Neural crest cell (in vitro differentiated cells): ENCODE results near the gene SNAP91. TPM values are rescaled to one million over a fixed set of nuclear protein-coding genes. Genes with fewer than 3 reads are reported as not detected.
"Not testable (repeated sequence)": the region's sequence is repeated elsewhere in the genome, so short reads cannot be mapped to it uniquely, and the experiment has no call there.

Source experiments
- DNase-seq: peaks from one replicate; pipeline ENCODE4 v3.0.0; 2021; ENCODE audit warnings: low read depth, mixed read lengths, low spot score
- H3K27ac Mint-ChIP-seq: one replicate; pipeline ENCODE4 v1.8.0; 2021; ENCODE audit warnings: mild to moderate bottlenecking, mixed read lengths; ENCODE audit not compliant: unreplicated experiment
- H3K27me3 Mint-ChIP-seq: 2 replicates; pipeline ENCODE4 v1.8.0; 2021; ENCODE audit warnings: low read depth, mild to moderate bottlenecking, mixed read lengths
- H3K36me3 Mint-ChIP-seq: 2 replicates; pipeline ENCODE4 v1.8.0; 2021; ENCODE audit warnings: low read depth, mild to moderate bottlenecking, mixed read lengths
- H3K4me1 Mint-ChIP-seq: 2 replicates; pipeline ENCODE4 v1.8.0; 2021; ENCODE audit warnings: mixed read lengths
- H3K4me3 Mint-ChIP-seq: one replicate; pipeline ENCODE4 v1.8.0; 2021; ENCODE audit warnings: mild to moderate bottlenecking, mixed read lengths
- H3K9me3 Mint-ChIP-seq: 2 replicates; pipeline ENCODE4 v1.8.0; 2021; ENCODE audit warnings: mixed read lengths
- total RNA-seq: library from RNA; stranded (reverse); gene quantifications from 2 replicates; pipeline ENCODE4 v1.2.1, GENCODE V29; 2021
- TF ChIP-seq, protein P1 (sequence below): fragments of 200-600 bp; sonication (generic); conservative IDR thresholded peaks from 2 replicates; pipeline ENCODE4 v1.5.0; 2021; ENCODE audit warnings: antibody characterized with exemption, mild to moderate bottlenecking

Gene SNAP91
- total RNA-seq, 1 donor from 2014 or later, result 8.7 TPM

DNA sequence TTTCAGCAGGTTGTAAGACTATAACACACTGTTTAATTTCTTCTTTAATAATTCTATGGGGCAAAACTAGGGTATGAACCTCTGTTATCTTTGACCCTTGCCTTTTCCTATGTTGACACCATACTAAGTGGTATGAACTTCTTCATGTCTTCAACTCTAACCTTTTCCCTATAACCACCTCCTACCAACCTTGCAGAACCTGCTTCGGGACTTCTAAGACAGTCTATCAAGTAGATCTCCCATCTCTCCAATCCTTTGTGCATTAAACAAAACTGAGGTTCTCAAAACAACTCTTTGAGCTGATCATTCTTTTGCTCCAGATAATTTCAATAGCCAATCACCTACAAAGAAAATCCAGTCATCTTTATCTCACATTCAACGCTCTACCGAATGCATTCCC lies 23.4 kb downstream of the SNAP91 start:
- no peak for DNase-seq
- TF ChIP-seq, protein P1, sequence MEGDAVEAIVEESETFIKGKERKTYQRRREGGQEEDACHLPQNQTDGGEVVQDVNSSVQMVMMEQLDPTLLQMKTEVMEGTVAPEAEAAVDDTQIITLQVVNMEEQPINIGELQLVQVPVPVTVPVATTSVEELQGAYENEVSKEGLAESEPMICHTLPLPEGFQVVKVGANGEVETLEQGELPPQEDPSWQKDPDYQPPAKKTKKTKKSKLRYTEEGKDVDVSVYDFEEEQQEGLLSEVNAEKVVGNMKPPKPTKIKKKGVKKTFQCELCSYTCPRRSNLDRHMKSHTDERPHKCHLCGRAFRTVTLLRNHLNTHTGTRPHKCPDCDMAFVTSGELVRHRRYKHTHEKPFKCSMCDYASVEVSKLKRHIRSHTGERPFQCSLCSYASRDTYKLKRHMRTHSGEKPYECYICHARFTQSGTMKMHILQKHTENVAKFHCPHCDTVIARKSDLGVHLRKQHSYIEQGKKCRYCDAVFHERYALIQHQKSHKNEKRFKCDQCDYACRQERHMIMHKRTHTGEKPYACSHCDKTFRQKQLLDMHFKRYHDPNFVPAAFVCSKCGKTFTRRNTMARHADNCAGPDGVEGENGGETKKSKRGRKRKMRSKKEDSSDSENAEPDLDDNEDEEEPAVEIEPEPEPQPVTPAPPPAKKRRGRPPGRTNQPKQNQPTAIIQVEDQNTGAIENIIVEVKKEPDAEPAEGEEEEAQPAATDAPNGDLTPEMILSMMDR, result no peak
- peaks cover 3% of the 10 kb centered on the region for H3K36me3 Mint-ChIP-seq
- H3K27ac Mint-ChIP-seq, result no peak overlapping the region
- no peak overlapping the region for H3K4me3 Mint-ChIP-seq
- H3K27me3 Mint-ChIP-seq, result no peaks in the 10 kb centered on the region
- H3K9me3 Mint-ChIP-seq, result no peaks in the 10 kb centered on the region
- H3K4me1 Mint-ChIP-seq, result no peaks in the 10 kb centered on the region

DNA sequence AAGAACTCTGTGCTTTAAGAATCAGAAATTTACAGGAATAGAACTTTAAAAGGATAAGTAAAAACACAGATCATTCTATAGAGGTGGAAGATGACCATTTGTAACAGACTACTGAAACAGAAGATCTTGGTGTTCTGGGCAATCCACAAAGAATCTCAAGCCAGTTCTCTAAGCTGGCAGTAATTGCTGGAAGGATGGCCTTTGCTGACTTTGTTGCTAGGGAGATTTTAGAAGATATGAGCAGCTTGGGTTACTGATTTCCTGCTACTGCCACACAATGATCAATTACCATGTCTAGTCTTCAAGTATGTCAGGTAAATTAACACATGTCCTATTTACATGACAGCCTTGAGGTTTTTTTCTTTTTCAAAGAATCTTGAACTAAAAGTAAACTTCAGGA lies 31.1 kb downstream of the SNAP91 start:
- no peak overlapping the region for H3K4me3 Mint-ChIP-seq
- H3K36me3 Mint-ChIP-seq, result no peaks in the 10 kb centered on the region
- H3K4me1 Mint-ChIP-seq, result peaks cover 5% of the 10 kb centered on the region
- DNase-seq, result no peak
- no peak overlapping the region for H3K27ac Mint-ChIP-seq
- no peaks in the 10 kb centered on the region for H3K9me3 Mint-ChIP-seq
- TF ChIP-seq, protein P1, result no peak
- H3K27me3 Mint-ChIP-seq, result peaks cover 2% of the 10 kb centered on the region

DNA sequence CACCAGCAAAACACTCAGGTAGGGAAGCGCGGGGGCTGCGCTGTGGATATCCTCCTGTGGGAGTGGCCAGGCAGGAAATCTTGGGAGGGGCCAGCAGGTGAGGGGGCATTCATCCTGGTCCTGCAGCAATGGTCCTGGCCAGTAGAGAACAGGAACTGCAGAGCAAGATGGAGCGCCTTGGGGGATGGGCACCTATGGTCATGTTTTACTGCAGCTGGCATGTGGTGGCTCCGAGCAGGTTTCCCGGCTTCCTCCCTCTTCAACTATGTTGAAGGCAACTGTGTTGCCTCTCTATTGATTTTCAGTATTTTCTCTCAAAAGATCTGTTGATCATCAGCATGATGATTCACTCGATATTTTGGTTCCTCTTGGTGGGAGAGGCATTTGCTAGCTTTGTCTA lies 70.9 kb downstream of the SNAP91 start:
- no peak overlapping the region for H3K4me3 Mint-ChIP-seq
- no peak overlapping the region for H3K27ac Mint-ChIP-seq
- H3K27me3 Mint-ChIP-seq, result no peaks in the 10 kb centered on the region
- H3K4me1 Mint-ChIP-seq, result no peaks in the 10 kb centered on the region
- DNase-seq, result no peak
- peaks cover 3% of the 10 kb centered on the region for H3K36me3 Mint-ChIP-seq
- TF ChIP-seq, protein P1, result no peak
- H3K9me3 Mint-ChIP-seq, result no peaks in the 10 kb centered on the region

DNA sequence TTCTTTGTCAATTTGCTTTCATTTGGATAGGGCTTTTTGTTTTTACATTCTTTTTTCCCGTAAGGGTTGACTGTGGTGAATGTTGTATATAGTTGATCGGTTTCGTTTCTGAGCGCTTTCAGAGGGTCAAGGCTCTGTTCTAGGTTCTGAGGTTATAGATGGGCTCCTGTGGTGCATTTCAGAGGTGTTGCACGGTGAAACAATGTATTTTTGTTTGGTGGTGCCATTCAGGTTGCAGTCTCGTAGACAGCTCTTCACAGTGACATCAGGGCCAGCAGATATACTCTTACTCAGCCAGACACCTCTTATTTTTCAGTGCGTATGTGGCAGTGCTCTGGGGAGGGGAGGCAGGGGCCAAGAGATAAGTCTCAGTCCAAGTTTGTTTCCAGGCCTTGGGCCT lies 72.1 kb downstream of the SNAP91 start:
- TF ChIP-seq, protein P1, result no peak
- Mint-ChIP-seq H3K27me3 (no peaks in the 10 kb centered on the region), H3K4me1 (no peaks in the 10 kb centered on the region), H3K36me3 (peaks cover 3% of the 10 kb centered on the region), H3K4me3 (no peak overlapping the region), H3K27ac (no peak overlapping the region), H3K9me3 (no peaks in the 10 kb centered on the region)
- DNase-seq, result no peak

DNA sequence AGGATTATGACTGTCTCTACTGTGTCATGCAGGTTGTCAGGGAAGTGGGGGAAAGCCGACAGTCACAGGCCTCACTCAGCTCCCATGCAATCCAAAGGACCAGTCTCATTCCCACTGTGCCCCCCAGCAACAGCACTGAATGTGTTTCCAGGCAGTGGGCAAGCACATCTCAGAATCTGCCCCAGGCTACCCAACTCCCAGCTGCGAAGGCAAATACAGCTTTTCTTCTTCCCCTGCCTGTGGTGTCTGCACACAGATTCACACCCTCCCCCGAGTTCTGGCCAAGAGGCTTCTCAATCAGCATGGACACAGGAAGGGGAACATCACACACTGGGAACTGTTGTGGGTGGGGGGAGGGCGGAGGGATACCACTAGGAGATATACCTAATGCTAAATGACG lies 75.3 kb downstream of the SNAP91 start:
- Mint-ChIP-seq H3K27ac (no peak overlapping the region), H3K4me3 (no peak overlapping the region), H3K27me3 (peaks cover 5% of the 10 kb centered on the region), H3K36me3 (peaks cover 3% of the 10 kb centered on the region), H3K4me1 (no peaks in the 10 kb centered on the region), H3K9me3 (peaks cover 5% of the 10 kb centered on the region)
- DNase-seq, result no peak
- TF ChIP-seq, protein P1, result no peak

DNA sequence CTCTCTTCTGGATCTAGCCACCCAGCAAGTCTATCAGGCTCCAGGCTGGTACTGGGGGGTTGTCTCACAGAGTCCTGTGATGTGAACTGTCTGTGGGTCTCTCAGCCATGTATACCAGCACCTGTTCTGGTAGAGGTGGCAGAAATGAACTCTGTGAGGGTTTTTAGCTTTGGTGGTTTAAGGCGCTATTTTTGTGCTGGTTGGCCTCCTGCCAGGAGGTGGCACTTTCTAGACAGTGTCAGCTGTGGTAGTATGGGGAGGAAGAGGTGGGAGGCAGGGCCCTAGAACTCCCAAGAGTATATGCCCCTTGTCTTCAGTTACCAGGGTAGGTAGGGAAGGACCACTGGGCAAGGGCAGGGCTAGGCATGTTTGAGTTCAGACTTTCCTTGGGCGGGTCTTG lies 75.8 kb downstream of the SNAP91 start:
- DNase-seq, result no peak
- Mint-ChIP-seq H3K27me3 (peaks cover 5% of the 10 kb centered on the region), H3K4me1 (no peaks in the 10 kb centered on the region), H3K36me3 (peaks cover 3% of the 10 kb centered on the region), H3K27ac (no peak overlapping the region), H3K9me3 (peaks cover 5% of the 10 kb centered on the region), H3K4me3 (no peak overlapping the region)
- TF ChIP-seq, protein P1, result no peak

DNA sequence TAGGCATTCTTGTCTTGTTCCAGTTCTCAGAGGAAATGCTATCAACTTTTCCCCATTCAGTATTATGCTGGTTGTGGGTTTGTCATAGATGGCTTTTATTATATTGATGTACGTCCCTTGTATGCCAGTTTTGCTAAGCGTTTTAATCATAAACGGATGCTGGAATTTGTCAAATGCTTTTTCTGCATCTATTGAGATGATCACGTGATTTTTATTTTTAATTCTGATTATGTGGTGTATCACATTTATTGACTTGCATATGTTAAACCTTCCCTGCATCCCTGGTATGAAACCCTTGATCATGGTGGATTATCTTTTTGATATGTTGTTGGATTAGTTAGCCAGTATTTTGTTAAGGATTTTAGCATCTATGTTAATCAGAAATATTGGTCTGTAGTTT lies 79.0 kb downstream of the SNAP91 start:
- not testable (repeated sequence) for H3K9me3 Mint-ChIP-seq, H3K4me1 Mint-ChIP-seq, DNase-seq, H3K4me3 Mint-ChIP-seq, H3K27ac Mint-ChIP-seq, H3K36me3 Mint-ChIP-seq
- H3K27me3 Mint-ChIP-seq, result peaks cover 16% of the 10 kb centered on the region
